HG03378 (cell line): ENCODE results near the gene OR10W1.

Experiments used
- ATAC-seq: cut with Tn5 transposase; IDR thresholded peaks from one replicate; pipeline ENCODE4 v1.9.1; 2021; ENCODE audit warnings: mild to moderate bottlenecking, moderate library complexity; ENCODE audit not compliant: unreplicated experiment

Gene OR10W1, protein sequence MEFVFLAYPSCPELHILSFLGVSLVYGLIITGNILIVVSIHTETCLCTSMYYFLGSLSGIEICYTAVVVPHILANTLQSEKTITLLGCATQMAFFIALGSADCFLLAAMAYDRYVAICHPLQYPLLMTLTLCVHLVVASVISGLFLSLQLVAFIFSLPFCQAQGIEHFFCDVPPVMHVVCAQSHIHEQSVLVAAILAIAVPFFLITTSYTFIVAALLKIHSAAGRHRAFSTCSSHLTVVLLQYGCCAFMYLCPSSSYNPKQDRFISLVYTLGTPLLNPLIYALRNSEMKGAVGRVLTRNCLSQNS

DNA sequence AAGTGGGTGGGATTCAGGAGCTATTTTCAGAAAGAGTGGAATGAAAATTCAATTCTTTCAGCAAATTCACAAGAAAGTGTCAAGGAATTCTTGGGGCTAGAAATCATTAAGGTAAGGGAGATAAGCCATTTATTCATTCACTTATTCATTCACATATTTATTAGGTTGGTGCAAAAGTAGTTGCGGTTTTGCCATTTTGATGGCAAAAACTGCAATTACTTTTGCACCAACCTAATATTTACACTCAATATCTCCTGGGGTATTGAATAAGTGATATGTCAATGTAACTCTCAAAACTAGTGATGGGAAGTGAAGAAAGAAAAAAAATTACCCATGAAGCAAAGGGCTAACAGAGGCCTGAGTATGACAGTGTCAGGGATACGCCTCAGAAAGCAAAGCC is at the start of gene OR10W1:
Gene OR10W1 (minus strand): TSS at position 119 of the 400 bp plus-strand sequence. CDS start 402 bp downstream, outside the sequence.
- no peak for ATAC-seq

DNA sequence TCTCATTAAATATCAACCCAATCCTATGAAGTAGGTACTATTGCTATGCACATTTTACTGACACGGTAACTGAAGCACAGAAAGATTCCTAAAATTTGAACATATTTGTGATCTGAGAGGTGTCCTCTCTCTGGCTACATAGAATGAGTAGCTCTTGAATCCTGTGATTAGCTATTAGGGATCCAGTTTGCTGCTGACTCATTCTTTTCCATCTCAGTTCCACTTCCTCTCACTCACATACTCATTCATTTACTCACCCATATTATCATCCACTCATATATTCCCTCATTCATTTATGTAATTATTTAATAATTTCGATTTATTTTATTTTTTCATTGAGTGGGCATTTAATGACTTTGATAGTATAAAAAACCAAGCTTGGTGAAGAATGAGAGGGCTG is 48.1 kb upstream of the OR10W1 start:
- no peak for ATAC-seq

DNA sequence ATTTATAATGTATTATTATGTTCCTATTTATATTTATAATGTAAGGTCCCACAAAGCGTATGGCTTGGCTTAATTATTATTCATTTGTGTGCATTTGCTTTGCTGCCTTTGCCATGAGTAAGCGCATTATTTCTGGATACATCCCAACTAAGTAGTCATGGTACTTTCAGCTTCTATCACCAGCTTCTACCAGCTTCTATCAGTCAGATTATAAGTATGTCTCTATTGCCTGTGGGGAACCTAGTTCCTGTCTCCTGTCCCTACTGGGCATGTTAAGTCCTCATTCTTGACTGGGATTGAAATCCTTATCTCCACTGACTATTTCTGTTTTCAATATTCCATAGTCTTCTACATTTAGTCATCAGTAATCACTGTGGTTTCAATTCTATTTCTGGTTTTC is 33.5 kb upstream of the OR10W1 start:
- ATAC-seq = no peak

DNA sequence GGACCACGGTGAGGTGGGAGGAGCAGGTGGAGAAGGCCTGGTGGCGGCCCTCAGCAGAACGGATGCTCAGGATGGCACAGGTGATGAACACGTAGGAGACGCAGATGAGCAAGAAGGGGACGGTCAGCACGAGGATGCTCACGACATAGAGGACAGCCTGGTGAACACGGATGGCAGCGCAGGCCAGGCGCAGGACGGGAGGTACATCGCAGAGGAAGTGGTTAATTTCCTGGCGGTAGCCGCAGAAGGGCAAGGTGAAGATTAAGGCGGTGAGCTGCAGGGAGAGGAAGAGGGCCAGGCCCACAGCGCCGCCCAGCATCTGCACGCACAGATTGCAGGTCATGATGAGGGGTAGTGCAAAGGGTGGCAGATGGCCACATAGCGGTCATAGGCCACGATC is 24.0 kb upstream of the OR10W1 start:
- no peak for ATAC-seq

DNA sequence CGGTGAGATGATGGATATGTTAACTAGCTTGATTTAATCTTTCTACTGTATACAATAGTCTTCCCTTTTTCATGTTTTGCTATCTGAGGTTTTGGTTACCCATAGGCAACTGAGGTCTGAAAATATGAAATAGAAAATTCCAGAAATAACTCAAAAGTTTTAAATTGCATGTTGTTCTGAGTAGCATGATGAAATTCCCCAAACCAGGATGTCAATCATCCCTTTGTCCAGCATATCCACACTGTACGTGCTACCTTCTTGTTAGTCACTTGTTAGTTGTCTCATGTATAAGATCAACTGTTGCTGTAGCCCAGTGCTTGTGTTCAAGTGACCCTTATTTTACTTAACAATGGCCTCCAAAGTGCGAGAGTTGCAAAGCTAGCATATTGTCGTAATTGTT is 21.2 kb upstream of the OR10W1 start:
- no peak for ATAC-seq

DNA sequence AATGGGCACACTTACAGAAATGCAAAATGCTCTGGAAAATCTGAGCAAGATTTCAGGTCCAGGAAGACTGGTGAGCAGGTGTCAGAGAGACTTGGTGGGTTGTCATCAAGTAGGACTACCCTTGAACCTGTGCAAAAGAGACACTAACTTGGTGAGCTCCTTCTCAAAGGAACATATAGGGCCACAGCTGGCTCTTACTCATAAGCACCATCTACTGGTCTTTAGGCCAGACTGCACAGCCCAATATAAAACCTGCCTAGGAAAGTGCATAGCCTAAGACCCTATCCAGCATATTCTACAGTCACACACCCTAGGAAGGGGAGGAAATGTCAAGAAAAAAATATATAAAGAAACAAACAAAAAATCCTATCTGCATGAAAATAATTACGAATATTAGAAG is 18.2 kb upstream of the OR10W1 start:
- ATAC-seq = peak; percentile 75

DNA sequence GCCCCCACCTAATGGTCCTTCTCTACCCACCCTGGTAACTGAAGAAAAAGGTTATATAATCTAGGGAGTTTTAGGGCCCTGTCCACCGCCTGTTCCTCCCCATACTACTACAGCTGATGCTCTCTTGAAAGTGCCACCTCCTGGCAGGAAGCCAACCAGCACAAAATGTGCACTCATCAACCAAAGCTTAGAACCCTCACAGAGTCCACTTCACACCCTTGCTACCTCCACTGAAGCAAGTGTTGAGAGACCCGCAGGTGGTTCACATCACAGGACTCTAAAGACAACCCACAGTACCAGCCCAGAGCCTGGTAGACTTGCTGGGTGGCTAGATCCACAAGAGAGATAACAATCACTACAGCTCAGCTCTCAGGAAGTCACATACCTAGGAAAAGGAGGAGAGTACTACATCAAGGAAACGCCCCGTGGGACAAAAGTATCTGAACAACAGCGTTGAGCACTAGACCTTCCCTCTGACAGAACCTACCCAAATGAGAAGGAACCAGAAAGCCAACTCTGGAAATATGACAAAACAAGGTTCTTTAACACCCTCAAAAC is 17.5 kb upstream of the OR10W1 start:
- no peak for ATAC-seq

DNA sequence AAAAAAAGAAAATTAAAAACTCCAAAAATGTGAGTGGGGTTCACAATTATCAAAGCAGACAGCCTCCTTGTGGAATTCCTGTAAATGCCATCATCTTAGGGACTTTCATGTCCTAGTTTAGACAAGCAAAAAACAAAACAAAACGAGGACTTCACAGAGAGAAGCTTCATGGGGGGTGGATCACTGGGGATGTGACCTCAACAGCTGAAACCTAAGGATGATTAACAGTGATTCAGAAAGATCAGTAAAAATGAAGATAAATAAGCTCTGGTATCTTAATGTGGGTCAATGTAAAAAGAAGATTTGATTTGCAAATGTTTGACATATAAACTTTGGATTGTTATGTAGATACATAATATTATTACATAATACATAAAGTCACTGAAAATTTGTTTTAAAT is 8.1 kb upstream of the OR10W1 start:
- no peak for ATAC-seq

DNA sequence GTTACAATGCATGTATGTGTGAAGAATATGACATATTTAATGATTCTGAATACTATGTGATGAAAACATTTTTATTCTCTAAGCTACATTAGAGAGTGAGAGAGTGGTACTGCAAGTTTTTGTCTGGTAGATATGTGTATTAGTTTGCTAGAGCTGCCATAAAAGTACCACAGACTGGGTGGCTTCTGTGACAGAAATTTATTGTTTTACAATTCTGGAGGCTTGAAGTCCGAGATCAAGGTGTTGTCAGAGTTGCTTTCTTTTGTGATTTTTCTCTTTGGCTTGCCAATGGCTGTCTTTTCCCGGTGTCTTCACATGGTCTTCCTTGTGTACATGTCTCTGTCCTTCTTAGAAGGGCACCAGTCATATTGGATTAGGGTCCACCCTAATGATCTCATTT is 6.9 kb upstream of the OR10W1 start:
- no peak for ATAC-seq

DNA sequence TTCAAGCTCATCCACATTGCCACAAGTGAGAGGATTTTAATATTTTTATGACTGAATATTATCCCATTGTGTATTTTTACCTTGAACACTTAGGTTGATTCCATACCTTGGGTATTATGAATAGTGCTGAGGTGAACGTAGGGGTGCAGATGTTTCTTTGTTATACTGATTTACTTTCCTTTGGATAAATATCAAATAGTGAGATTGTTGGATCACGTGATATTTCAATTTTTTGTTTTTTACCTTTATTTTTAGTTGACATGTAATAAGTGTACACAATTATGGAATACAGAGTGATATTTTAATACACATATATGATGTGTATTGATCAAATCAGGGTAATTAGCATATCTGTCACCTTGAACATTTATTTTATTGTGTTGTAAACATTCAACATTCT is 8.1 kb downstream of the OR10W1 start:
- no peak for ATAC-seq

DNA sequence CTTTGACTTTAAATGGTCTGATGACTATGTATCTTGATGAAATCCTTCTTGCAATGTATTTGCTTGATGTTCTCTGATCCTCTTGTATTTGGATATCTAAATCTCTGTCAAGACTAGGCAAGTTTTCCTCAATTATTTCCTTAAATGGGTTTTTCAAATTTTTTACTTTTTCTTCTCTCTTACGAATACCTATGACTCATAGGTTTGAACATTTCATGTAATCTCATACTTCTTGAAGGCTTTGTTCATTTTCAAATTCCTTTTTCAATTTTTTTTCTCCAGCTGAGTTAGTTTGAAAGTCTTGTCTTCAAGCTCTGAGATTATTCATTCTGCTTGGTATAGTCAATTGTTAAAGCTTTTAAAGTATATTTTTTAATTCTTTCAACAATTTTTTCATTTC is 13.1 kb downstream of the OR10W1 start:
- no peak for ATAC-seq

DNA sequence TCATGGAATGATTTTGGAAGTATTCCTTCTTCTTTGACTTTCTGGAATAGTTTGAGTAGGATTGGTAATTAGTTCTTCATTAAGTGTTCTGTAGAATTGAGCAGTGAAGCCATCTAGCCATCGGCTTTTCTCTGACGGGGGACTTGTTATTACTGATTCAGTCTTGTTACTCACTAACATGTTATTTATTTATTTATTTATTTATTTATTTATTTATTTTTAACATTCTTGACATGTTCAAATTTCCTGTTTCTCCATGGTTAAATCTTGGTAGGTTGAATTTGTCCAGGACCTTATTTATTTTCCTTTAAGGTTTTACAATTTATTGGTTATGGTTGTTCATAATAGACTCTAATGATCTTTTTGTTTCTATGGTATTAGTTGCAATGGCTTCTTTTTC is 24.1 kb downstream of the OR10W1 start:
- ATAC-seq = no peak

DNA sequence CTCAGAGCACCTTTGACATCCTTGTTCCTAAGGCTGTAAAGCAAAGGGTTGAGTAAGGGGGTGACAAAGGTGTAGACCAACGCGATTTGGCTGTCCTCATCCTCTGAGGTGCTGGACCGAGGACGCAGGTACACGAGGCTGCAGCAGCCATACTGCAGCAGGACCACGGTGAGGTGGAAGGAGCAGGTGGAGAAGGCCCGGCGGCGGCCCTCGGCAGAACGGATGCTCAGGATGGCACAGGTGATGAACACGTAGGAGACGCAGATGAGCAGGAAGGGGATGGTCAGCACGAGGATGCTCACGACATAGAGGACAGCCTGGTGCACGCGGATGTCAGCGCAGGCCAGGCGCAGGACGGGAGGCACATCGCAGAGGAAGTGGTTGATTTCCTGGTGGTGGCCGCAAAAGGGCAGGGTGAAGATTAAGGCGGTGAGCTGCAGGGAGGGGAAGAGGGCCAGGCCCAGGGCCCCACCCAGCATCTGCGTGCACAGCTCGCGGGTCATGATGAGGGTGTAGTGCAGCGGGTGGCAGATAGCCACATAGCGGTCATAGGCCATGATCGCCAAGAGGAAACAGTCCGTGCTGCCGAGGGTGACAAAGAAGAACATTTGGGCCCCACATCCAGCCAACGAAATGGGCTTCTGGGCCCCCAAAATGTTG is 40.0 kb downstream of the OR10W1 start:
- no peak for ATAC-seq

DNA sequence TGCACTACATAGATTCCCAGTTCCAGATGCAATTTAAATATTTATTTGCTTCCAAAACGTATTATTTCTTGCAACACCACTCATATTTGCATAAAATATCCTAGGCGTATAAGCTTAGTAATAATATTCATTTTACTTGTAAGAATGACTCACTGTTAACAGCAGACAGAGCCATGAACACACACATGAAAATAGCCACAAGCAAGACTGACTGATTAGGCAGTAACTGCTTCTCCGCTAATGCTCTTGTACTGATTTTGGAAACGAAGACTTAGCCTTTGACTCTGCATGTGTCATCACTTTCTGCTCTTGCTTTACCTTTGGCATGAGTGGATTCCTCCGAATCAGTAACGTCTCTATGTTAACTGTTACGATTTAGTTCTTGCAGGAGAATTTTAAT is 45.3 kb downstream of the OR10W1 start:
- no peak for ATAC-seq
